Body of pancreas (tissue), 4 donors: ENCODE results near the gene TMEM269. TPM values are rescaled to one million over a fixed set of nuclear protein-coding genes. Genes with fewer than 3 reads are reported as not detected.
A peak's percentile ranks its signal among the peaks of the same experiment; 100 is the strongest.

ENCODE experiments used
- ATAC-seq: fragments of 150-250 bp; one replicate; pipeline ENCODE4 v1.9.1; 2016
- DNase-seq, 4 donors: peaks; one replicate each; pipeline ENCODE4 v3.0.0-alpha.2; 2019
- H3K27ac ChIP-seq, 4 donors: fragments of 200-600 bp; sonication (generic); 1 replicate in 3 of 4; 2 replicates in 1 of 4; pipeline versions ENCODE4 v1.5.1 to v1.6.1; 2016 to 2019; ENCODE audit warnings: mild to moderate bottlenecking in 1 of 4, mixed read lengths in 1 of 4, moderate library complexity in 1 of 4
- H3K27me3 ChIP-seq, 2 donors: fragments of 200-600 bp; sonication (generic); one replicate each; pipeline ENCODE4 v1.6.0; 2016; ENCODE audit warnings: mild to moderate bottlenecking in 1 of 2
- H3K36me3 ChIP-seq, 2 donors: fragments of 200-600 bp; sonication (generic); replicated peaks in 1 of 2; 2 replicates each; pipeline ENCODE4 v1.5.1; 2016; ENCODE audit warnings: low read depth in 2 of 2; ENCODE audit not compliant: insufficient read depth in 1 of 2
- H3K4me1 ChIP-seq: fragments of 200-600 bp; sonication (generic); one replicate; pipeline ENCODE4 v1.6.0; 2016
- H3K4me3 ChIP-seq, 2 donors: fragments of 200-600 bp; sonication (generic); 1 replicate in 1 of 2; 2 replicates in 1 of 2; pipeline ENCODE4 v1.5.1; 2016 to 2019
- H3K9me3 ChIP-seq, 3 donors: fragments of 200-600 bp; sonication (generic); 1 replicate in 2 of 3; 2 replicates in 1 of 3; pipeline ENCODE4 v1.5.1; 2016
- CTCF ChIP-seq, 7 experiments: fragments of 450-650 bp in 4 of 7; fragments of 200-600 bp in 3 of 7; sonication (generic) in 3 of 7; IDR thresholded peaks; one replicate each; pipeline ENCODE4 v1.5.1; 2016 to 2019; ENCODE audit warnings: antibody characterized with exemption in 7 of 7
- POLR2A ChIP-seq, 3 donors: fragments of 450-650 bp; IDR thresholded peaks; one replicate each; pipeline ENCODE4 v1.6.1; 2016; ENCODE audit warnings: antibody characterized with exemption in 3 of 3, mild to moderate bottlenecking in 2 of 3
- WGBS, 2 donors: methylation state at CpG; one replicate each; pipeline ENCODE4 v1.1.5; 2017; 5-methylcytosine and 5-hydroxymethylcytosine counted together
- intact Hi-C: fragments of 100-400 bp; cut with DNase I; formaldehyde crosslinking; loops from one replicate; pipeline ENCODE4 v1.15.1; 2023
- total RNA-seq, 2 donors: library from RNA; depleted of rRNA; stranded (reverse); fragments of >200 nt; gene quantifications; one replicate each; pipeline ENCODE4 v1.1.0, GENCODE V29; 2016

Gene TMEM269
- total RNA-seq, 2 donors from 2014 or later = not detected

DNA sequence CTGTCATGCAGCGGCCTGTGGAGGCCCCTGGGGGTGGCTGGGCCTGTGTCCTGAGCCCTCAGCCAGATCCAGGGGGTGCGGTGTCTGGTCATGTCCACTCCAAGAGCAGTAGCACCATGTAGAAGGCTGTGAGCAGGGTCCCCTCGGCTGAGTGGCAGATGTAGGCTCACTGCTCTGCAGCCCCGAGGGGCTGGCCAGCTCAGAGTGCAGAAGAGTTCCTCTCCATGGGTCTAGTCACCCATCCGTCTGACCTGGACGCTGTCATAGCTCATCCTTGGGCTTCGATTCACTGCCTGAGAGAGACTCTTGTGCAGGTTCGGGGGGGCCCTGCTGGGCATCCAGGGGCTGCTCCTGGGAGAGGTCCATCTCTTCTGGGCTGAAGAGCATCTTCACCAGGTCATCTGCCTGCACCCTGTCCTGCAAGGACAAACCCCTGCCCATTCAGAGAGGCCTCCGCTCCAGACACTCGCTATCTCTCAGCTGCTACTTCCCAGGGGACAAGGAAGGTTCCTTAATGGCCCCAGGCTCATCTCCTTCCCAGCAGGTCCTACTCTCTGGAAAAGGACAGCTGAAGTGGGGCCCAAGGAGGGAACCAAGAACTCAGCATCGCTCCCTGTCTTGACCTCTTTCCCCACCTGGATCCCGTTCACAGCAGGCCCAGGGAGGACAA is 38.2 kb upstream of the TMEM269 start:
- Histone ChIP-seq H3K4me1 (no peaks in the 10 kb centered on the region), H3K4me3 (no peak overlapping the region), H3K27me3 (no peaks in the 10 kb centered on the region), H3K36me3 (peaks cover 0 to 2% of the 10 kb centered on the region in 2 donors), H3K27ac (no peak overlapping the region), H3K9me3 (no peaks in the 10 kb centered on the region)
- DNase-seq (no peak), ATAC-seq (no peak)
- 92 to 93% methylated on average over 5 to 12 of the region's 12 CpGs for WGBS, 2 donors
- intact Hi-C loops = loop anchor here (10.0 kb wide), 2 partner anchors 172 to 602 kb away; no protein-coding TSS in a partner anchor
- TF ChIP-seq POLR2A (IDR thresholded peaks at IDR 0.05) = no peak
- TF ChIP-seq CTCF (IDR thresholded peaks at IDR 0.05) = no peak

DNA sequence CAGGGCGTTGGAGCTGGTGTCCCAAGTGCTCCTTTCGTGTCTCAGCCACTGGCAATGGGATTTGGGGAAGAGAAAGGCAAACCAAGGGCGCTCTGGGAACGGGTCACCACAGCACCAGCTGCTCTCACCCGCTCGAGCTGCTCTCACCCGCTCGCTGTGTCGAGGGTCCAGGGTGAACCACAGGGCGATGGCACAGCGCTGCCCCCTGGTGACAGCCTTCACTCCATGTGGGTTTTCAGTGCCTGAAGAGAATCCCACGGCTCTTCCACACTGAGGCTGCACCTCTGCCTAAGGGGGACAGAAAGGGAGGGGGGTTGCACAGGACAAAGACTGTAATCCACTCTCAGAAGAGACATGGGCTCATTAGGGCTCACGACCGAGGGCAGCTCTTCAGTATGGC is 37.7 kb upstream of the TMEM269 start:
- no peaks in the 10 kb centered on the region for H3K27me3 ChIP-seq
- no peak overlapping the region for H3K27ac ChIP-seq
- TF ChIP-seq CTCF (IDR thresholded peaks at IDR 0.05) (peak; percentile 31 to 59 (median 54)), POLR2A (IDR thresholded peaks at IDR 0.05) (no peak)
- ATAC-seq = no peak
- peak; percentile 44 to 60 (median 46) for DNase-seq
- WGBS, 2 donors = 45 to 59% methylated on average over 14 of the region's 14 CpGs
- no peaks in the 10 kb centered on the region for H3K4me1 ChIP-seq
- H3K4me3 ChIP-seq = no peak overlapping the region
- intact Hi-C loops = loop anchor here (10.0 kb wide), 2 partner anchors 172 to 602 kb away; no protein-coding TSS in a partner anchor
- H3K9me3 ChIP-seq = no peaks in the 10 kb centered on the region
- H3K36me3 ChIP-seq = peaks cover 0 to 7% of the 10 kb centered on the region in 2 donors

GRCh38 chr1:42748021-42748420 is 36.8 kb upstream of the TMEM269 start:
- H3K4me3 ChIP-seq = no peak overlapping the region
- ATAC-seq (no peak), DNase-seq (no peak)
- H3K9me3 ChIP-seq = no peaks in the 10 kb centered on the region
- H3K36me3 ChIP-seq = peaks cover 0 to 7% of the 10 kb centered on the region in 2 donors
- H3K27me3 ChIP-seq = no peaks in the 10 kb centered on the region
- WGBS, 2 donors = 72 to 81% methylated on average over 4 to 10 of the region's 10 CpGs
- H3K27ac ChIP-seq = no peak overlapping the region
- no peaks in the 10 kb centered on the region for H3K4me1 ChIP-seq
- TF ChIP-seq POLR2A (IDR thresholded peaks at IDR 0.05) (no peak), CTCF (IDR thresholded peaks at IDR 0.05) (no peak)
- intact Hi-C loops = loop anchor here (10.0 kb wide), 2 partner anchors 173 to 603 kb away; no protein-coding TSS in a partner anchor

DNA sequence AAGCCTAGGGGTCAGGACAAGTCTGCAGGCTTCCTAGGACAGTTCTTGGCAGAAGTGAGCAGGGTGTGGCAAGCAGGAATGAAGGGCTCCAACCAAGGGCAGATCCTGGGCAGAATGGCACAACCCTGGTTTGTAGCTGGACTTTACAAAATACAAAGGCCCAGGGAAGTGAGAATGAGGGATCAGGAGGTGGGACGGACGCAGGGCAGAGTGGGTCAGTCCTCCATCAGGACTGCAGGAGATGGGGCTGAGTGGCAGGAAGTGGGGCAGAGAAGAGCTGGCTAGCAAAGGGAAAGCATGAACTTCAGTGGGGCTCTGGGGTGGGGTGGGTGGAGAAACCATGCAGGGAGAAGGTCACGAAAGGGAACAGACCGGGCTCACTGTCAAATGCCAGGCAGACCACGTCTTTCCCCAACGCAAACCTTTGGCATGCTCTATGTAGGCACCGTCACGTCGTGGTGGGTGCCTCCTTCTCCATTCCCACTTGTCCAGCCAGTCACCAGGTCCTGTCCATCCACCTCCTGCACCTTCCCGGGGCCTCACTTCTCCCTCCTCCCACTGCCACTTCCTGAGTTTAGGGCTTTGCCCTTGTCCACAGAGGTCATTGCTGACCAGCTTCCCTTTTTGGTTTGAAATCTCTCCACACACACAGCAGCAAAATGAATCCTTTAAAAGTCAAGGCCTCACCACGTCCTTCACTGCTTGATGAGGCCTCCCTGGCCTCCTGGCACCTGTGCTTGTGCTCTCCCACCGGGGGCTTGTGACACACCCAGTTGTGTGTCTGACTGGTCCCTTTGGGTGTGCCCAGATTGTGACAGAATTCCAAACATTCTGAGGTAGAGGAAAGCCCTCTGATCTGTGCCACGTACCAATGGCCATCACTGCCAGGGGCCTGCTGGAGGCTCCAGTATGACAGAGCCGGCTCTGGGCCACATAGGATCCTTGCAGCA is 36.1 kb upstream of the TMEM269 start:
- no peak overlapping the region for H3K27ac ChIP-seq
- ATAC-seq (no peak), DNase-seq (no peak)
- H3K9me3 ChIP-seq = no peaks in the 10 kb centered on the region
- no peaks in the 10 kb centered on the region for H3K4me1 ChIP-seq
- TF ChIP-seq POLR2A (IDR thresholded peaks at IDR 0.05) (no peak), CTCF (IDR thresholded peaks at IDR 0.05) (no peak)
- WGBS, 2 donors = 79 to 88% methylated on average over 14 of the region's 14 CpGs
- intact Hi-C loops = loop anchor here (10.0 kb wide), 2 partner anchors 174 to 604 kb away; no protein-coding TSS in a partner anchor
- no peaks in the 10 kb centered on the region for H3K27me3 ChIP-seq
- no peak overlapping the region for H3K4me3 ChIP-seq
- H3K36me3 ChIP-seq = peaks cover 0 to 7% of the 10 kb centered on the region in 2 donors
